DMS53 treated with DMSO at 0.1 percent for 48 hours (cell line): ENCODE measurements around the gene SCTR.

Experiments
- DNase-seq: peaks from one replicate; lab custom pipeline; 2025; ENCODE audit not compliant: unreplicated experiment; lab: John Stamatoyannopoulos, UW

Gene SCTR

DNA sequence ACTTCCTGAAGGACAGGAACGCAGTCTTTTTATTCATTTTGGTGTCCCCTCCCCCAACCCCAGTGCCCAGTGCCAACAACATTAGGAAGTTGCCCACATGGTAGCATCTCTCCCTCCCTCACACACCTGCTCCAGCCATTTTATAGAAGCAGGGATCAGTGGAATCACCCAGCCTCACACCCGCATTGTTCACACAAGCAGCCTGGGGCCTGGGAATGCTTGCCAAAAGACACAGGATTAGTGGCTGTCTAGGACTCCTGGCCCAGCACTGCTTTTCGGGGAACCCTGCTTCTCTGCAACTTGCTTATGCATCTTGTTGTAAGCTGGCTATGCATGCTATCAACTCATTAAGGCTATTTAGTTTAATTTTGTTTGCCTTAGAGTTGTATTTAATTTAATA, 74.8 kb downstream of the SCTR start:
- DNase-seq: no peak

DNA sequence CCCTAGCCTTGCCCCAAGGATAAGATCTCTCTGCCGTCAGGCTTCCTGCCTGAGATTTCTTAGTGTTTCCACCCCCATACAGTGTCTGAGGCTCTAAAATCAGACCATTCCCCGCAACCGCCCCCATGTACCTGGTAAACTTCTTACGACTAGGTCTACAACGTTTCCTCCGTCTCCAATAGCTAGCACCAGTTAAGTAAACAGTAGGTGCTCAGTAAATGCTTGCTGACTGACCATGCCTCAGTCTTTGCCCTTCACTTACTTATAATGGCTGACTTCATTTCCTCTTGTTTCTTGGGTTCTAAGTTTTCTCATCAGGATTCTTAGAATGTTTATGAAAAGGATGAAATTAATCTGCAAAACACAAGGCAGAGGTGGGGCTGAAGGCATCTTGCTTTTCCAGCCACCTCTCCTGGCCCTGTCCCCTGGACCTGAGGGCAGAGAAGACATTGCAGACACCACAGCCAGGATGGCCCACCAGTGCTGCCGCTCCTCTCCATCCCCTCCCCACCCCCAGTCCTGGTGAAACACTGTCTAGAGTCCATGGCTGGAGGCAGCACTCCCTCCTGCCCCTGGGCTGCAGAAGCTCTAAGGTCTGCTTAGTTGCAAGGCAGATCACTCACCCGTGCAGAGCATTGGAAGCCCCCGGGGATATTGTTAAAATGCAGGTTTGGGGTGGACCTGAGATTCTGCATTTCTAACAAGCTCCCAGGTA, 75.7 kb downstream of the SCTR start:
- no peak for DNase-seq

- DNase-seq: no peak
Observed at GRCh38 chr2:119446037-119446436, 78.2 kb downstream of the SCTR start.

DNA sequence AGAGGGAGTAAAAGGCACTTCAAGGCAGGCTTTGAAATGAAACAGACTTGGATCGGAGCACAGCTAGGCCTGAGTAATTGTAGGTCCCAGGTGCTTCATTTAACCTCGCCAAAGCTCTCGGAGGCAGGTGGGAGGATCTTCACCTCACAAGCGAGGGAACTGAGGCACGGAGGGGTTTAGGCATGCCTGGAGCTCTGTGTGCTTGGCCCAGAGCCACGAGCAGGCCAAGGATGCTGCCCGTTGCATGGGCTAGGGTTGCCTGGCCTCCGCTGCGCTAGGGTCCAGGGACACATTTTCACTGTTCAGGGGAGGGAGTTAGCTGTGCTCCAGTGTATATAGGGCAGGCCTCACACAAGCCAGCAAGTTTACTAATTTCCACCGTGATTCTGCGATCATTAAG, 81.4 kb downstream of the SCTR start:
- no peak for DNase-seq

- DNase-seq: no peak
Observed at GRCh38 chr2:119442226-119442619, 82.1 kb downstream of the SCTR start.

DNA sequence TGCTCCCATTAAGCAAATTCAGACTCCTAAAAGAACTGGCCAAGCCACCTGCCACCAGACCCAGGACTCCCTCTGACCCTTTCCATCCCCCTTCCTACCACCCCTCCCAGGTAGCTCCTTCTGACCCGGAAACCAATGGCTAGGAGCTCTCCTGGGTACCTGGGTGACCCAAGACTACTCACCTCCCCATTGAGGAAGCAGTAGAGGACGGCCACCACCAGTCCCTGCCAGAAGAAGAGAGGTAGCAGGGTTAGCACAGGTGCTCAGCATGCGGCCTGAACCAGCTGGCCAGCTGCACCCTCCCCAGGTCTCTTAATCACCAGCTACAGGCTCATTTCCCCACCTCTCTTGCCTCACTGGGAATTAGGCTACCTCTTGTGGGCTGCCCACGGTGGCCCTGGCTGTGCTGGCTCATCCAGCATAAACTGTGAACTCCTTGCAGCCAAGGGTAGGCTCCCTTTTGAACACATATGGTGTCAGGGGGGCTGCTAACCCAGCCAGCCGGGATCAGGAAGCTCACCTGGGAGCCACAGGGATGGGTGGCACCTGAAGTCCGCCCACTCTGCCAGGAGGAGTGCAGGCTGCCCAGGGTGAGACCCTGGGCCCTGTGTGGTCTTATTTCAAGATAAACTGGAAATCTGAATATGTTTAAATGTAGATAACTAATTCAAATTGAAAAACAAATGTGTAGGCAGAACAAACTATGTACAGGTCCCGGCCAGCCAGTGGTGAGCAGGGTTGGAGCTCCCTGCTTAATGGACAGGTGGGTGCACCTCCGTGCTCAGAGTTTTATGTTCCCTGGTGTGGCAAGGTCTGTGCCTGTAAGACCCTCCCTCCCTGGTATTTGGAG, 82.7 kb downstream of the SCTR start:
- DNase-seq: no peak

- no peak for DNase-seq
Observed at GRCh38 chr2:119440873-119441272, 83.4 kb downstream of the SCTR start.

DNA sequence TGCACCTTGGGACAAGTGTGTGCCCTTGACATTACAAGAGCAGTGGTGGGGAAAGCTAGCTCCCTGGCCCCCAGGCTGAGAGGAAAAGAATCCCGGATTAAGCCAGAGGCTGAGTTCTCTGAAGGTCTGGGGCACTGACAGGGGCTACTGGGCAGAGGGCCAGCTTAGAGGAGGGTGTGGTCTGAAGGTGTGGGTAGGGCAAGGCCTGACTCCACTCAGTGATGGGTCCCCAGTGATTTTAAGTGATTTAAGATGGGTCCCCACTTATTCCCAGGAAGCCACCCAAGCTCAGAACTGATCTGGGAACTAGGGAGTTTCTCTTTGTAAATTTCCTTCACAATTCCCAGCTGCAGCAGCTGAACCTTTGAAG, 83.8 kb downstream of the SCTR start:
- DNase-seq: no peak

DNA sequence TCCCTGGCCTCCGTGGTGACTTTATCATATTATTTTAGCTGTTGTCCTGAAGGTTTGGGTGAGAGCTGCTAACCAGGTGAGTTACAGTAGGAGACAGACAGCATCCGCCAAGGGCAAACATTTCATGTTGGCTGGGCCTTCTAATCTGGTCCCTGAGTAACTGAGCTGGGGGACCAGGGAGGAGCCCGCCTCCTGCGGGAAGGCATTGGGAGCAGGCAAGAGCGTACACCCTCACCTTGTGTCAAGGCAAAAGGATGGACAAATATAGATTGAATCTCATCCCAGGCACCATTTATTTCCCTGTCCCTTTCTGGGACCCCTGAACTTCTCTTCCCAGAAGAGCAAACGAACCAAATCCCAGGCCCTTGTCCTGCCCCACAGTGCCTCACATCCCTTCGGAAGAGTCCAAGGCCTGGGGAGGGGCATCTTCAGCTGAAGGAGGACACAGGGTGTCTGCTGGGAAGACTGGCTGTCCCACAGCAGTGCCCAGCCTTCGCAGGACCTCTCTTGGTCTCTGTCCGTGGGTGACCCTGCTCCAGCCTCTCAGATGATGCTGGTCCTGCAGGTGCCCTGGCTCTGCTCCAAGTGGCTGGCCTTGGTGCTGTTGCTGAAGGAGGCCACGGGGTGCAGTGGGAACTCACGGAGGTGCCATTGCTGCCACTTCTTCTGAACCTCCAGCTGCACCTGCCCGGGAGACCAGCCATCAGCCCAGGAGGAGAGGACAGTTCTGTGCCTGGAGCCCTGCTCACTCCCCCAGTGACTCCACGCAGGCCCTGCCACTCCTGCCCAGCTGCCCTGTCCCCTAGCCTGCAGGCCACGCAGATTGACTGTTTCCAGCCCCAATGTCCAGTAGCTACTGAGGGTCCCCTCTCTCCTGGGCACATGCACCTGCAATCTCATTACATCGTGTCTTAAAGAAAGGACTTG, 84.4 kb downstream of the SCTR start:
- DNase-seq: no peak

DNA sequence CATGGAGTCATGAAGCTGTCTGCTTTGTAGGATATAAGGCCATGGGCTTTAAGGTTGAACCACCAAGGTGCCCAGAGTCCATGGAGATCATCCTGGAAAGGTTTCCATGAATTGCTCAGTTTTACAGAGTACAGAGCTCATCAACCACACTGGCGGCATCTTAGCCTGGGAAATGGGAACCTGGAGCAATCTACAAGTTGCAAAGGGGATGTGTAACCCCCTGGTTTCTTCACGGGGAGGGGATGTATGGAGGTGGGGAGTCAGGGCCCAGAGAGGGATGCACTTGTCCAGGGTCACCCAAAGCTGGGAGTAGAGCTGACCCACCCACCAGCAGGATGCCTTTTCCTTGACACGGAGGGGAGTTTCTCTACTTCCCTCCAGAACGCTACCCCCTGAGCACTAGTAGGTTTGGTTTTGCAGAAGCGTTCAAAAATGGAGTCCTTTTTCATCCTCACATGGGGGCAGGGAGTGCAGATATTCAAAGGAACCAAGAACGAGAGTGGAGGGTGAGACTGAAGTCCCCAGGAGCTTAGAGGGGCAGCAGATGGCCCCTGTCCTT, 85.5 kb downstream of the SCTR start:
- no peak for DNase-seq

DNA sequence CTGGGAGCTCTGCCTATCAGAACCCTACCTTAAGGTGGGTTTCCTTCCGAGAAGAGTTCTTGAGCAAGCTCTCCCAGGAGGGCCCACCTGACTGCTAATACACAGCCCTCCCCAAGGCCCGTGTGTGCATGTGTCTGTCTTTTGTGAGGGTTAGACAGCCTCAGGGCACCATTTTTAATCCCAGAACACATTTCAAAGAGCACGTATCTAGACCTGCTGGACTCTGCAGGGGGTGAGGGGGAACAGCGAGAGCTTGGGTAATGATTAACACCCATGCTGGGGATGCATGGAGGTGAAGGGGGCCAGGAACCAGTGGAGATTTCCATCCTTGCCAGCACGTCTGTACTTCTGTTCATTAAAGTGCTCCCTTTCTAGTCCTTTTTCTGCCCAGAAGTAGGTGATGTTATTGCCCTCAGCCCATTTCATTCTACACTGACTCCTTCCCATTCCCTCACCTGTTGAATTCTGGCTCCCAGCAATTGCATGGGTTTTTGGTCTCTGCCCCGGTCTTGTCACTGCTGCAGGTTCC, 86.1 kb downstream of the SCTR start:
- no peak for DNase-seq

- no peak for DNase-seq
Observed at GRCh38 chr2:119436993-119437772, 87.1 kb downstream of the SCTR start.

DNA sequence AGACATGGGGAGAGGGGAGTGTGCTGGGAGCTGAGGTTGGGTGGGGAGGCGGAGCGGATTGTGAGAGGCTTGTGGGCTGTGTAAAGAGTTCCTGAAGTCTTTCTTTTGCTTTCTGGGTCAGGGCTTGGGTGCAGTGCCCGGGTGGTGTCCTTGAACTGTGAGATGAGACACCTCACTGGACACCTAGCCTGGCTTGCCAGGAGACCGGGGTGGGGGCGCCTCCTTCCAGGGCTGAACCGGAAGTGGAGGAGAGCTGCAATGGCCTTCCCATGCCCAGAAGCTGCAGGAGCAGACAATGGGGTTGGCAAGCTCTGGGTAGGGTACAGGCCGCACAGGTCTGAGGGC, 88.4 kb downstream of the SCTR start:
- no peak for DNase-seq

- DNase-seq: no peak
Observed at GRCh38 chr2:119435081-119435952, 89.0 kb downstream of the SCTR start.

DNA sequence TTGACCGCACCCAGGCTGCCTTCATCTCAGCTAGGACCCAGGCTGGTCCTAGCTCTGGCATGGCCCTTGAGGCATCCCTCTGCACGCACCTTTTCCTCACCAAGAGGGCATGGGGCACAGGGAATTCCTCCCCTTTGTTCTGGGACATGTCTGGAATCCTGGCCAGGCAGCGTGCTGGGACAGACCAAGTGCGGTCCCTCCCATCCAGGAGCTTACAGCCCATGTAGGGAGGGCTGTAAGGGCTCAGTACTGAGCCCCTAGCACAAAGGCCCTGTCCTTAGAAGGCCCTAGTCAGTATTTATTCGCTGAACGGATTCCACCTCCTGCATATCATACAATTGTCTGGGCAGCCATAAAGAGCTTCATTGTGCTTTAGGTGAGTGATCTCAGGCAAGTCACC, 89.6 kb downstream of the SCTR start:
- no peak for DNase-seq

DNA sequence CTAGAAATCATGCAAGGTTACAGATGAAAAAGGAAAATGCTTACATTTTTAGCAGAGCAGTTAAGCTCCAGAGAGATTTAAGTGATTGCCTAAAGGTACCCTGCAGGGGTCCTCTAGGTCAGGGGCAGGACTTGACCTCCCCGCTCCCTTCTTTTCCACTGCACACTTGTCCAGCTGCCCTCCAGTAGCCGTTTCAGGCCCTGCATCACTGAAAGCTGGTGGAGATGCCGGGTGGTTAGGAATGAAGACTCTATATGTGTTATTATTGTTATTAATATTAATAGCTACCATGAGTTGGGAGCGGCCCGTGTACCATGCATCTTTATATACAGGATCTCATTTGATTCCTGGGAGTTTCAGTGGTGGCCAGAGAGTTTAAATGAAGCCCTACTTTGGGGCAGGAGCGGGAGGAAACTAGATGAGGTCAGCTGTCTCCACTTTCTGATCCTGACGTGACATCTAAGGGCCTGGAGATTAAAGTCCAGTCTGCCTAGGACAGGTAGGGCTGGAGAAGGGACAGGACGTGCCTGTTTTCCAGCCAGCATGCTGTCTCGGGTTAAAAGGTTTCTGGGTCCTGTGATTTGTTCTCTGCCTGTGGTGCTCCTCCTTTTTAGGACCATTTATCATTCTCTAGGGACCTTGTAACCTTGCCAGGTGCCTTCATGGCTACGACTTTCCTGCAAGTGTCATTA, 90.5 kb downstream of the SCTR start:
- DNase-seq: no peak

DNA sequence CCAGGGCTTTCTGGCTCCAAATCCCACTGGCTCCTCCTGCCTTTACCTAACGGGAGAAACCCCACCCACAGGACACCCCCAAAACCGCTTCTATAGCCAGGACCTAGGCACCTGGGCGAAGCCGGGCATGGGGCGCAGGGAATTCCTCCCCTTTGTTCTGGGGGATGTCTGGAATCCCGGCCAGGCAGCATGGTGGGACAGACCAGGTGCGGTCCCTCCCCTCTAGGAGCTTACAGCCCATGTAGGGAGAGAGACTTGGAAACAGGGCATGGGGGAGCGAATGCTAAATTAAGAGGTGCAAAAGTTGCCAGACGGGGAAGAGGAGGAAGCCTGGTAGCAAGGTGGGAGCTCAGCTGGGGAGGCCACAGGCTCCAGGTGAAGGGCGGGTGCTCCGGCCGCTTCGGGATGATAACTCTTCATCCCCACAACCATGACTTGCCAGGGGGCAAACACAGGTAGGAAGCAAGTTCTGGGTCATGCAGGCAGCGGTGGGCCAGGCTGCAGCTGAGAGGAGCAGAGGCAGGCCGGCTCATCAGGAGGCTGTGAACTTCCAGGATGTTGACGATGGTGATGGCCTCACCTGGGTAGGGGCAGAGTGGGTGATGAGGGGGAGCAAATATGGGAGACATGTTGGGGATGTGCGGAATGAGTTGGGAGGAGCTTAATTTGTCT, 91.3 kb downstream of the SCTR start:
- no peak for DNase-seq
